ENCODE measurements around the gene DNASE1L1. TPM values are rescaled to one million over a fixed set of nuclear protein-coding genes. Genes with fewer than 3 reads are reported as not detected.

Gene DNASE1L1
- polyA plus RNA-seq, 1 donor from 2014 or later = 9.2 TPM

DNA sequence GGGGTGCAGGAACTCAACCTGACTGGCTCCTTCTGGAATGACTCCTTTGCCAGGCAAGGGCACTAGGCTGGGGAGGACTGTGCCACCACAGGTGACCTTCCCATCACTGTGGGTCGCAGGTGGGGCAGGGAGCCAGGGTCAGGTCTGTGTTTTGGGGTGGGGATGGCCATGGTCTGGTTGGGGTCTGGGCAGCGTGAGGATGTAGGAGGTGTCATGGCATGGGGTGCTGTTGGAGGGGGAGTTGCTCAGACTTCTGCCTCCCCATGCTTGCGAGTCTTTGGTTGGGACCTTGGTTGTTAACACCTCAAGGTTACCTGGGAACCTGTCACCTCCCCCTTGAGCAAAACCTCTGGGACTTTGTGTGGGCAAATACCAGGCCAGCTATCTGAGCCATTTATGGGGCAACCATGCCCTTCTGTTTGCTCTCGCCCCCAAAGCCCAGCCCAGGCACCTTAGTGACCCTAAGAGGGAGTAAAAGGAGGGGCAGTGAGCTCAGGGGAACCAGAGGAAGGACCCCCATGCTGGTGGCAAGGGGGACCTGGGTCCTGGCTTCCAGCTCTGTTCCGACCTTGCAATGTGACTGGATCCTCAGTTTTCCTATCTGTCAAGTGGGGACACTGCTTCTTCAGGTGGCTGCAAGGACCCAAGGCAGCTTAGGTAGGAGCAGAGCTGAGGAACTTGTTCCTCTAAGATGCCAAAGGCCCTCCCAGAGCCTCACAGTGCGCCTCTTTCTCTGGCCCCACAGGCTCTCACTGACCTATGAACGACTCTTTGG lies 25.5 kb upstream of the DNASE1L1 start:
- Histone ChIP-seq H3F3A (ENCODE audit: insufficient read depth, low read length, poor library complexity, severe bottlenecking) (no peaks in the 10 kb centered on the region), H3K36me3 (ENCODE audit: insufficient read depth, low read length) (no peaks in the 10 kb centered on the region), H3K79me2 (replicated peaks; ENCODE audit: insufficient read depth, low read length) (peaks cover 21% of the 10 kb centered on the region), H3K27ac (ENCODE audit: low read length) (no peak overlapping the region), H3K9me3 (ENCODE audit: low read length) (no peaks in the 10 kb centered on the region), H4K20me1 (ENCODE audit: insufficient read depth) (no peaks in the 10 kb centered on the region), H3K4me3 (ENCODE audit: low read length) (no peak overlapping the region), H3K9ac (ENCODE audit: low read length) (no peak overlapping the region), H3K27me3 (ENCODE audit: insufficient read depth, low read depth, low read length) (no peaks in the 10 kb centered on the region), H3K4me2 (ENCODE audit: low read length) (no peak overlapping the region), H2AFZ (ENCODE audit: low read depth, low read length) (no peak overlapping the region), H3K9me2 (ENCODE audit: insufficient read depth, low read length) (no peaks in the 10 kb centered on the region)
- TF ChIP-seq EP300 (conservative IDR thresholded peaks at IDR 0.05; ENCODE audit: poor library complexity, severe bottlenecking) (no peak), TAF1 (IDR thresholded peaks at IDR 0.05; ENCODE audit: low read depth) (no peak), RAD21 (conservative IDR thresholded peaks at IDR 0.05) (no peak), EZH2 (IDR thresholded peaks at IDR 0.05; ENCODE audit: borderline replicate concordance, insufficient read depth, low read length, poor library complexity, severe bottlenecking) (no peak), POLR2AphosphoS5 (IDR thresholded peaks at IDR 0.05) (no peak)
- TF ChIP-seq, protein P1, sequence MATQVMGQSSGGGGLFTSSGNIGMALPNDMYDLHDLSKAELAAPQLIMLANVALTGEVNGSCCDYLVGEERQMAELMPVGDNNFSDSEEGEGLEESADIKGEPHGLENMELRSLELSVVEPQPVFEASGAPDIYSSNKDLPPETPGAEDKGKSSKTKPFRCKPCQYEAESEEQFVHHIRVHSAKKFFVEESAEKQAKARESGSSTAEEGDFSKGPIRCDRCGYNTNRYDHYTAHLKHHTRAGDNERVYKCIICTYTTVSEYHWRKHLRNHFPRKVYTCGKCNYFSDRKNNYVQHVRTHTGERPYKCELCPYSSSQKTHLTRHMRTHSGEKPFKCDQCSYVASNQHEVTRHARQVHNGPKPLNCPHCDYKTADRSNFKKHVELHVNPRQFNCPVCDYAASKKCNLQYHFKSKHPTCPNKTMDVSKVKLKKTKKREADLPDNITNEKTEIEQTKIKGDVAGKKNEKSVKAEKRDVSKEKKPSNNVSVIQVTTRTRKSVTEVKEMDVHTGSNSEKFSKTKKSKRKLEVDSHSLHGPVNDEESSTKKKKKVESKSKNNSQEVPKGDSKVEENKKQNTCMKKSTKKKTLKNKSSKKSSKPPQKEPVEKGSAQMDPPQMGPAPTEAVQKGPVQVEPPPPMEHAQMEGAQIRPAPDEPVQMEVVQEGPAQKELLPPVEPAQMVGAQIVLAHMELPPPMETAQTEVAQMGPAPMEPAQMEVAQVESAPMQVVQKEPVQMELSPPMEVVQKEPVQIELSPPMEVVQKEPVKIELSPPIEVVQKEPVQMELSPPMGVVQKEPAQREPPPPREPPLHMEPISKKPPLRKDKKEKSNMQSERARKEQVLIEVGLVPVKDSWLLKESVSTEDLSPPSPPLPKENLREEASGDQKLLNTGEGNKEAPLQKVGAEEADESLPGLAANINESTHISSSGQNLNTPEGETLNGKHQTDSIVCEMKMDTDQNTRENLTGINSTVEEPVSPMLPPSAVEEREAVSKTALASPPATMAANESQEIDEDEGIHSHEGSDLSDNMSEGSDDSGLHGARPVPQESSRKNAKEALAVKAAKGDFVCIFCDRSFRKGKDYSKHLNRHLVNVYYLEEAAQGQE (IDR thresholded peaks at IDR 0.05; ENCODE audit: borderline replicate concordance) = no peak

DNA sequence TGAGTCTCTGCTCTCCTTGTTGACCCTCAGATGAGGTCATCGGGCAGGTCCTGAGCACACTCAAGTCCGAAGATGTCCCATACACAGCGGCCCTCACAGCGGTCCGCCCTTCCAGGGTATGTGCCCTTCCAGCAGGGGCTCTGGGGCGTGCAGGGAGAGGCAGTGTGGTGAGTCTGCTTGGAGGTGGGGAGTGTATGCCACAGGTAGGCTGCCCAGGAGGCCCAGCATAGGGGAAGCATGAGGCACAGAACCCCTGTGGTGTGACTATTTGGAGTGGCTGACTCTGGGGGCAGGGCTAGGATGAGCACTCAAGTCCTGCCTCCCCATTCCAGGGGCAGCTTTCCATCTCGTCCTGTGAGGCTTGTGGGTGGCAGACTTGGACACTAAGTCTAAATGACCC lies 24.6 kb upstream of the DNASE1L1 start:
- H3K27ac ChIP-seq (ENCODE audit: low read length) = no peak overlapping the region
- H2AFZ ChIP-seq (ENCODE audit: low read depth, low read length) = no peak overlapping the region
- H3K27me3 ChIP-seq (ENCODE audit: insufficient read depth, low read depth, low read length) = no peaks in the 10 kb centered on the region
- H3F3A ChIP-seq (ENCODE audit: insufficient read depth, low read length, poor library complexity, severe bottlenecking) = no peaks in the 10 kb centered on the region
- H4K20me1 ChIP-seq (ENCODE audit: insufficient read depth) = no peaks in the 10 kb centered on the region
- H3K9me3 ChIP-seq (ENCODE audit: low read length) = no peaks in the 10 kb centered on the region
- TF ChIP-seq EZH2 (IDR thresholded peaks at IDR 0.05; ENCODE audit: borderline replicate concordance, insufficient read depth, low read length, poor library complexity, severe bottlenecking) (no peak), SMC3 (conservative IDR thresholded peaks at IDR 0.05; ENCODE audit: poor library complexity) (no peak), EP300 (conservative IDR thresholded peaks at IDR 0.05; ENCODE audit: poor library complexity, severe bottlenecking) (no peak), RAD21 (conservative IDR thresholded peaks at IDR 0.05) (no peak), MXI1 (conservative IDR thresholded peaks at IDR 0.05; ENCODE audit: poor library complexity, severe bottlenecking) (no peak), POLR2AphosphoS5 (IDR thresholded peaks at IDR 0.05) (no peak), TAF1 (IDR thresholded peaks at IDR 0.05; ENCODE audit: low read depth) (no peak)
- TF ChIP-seq, protein P2, sequence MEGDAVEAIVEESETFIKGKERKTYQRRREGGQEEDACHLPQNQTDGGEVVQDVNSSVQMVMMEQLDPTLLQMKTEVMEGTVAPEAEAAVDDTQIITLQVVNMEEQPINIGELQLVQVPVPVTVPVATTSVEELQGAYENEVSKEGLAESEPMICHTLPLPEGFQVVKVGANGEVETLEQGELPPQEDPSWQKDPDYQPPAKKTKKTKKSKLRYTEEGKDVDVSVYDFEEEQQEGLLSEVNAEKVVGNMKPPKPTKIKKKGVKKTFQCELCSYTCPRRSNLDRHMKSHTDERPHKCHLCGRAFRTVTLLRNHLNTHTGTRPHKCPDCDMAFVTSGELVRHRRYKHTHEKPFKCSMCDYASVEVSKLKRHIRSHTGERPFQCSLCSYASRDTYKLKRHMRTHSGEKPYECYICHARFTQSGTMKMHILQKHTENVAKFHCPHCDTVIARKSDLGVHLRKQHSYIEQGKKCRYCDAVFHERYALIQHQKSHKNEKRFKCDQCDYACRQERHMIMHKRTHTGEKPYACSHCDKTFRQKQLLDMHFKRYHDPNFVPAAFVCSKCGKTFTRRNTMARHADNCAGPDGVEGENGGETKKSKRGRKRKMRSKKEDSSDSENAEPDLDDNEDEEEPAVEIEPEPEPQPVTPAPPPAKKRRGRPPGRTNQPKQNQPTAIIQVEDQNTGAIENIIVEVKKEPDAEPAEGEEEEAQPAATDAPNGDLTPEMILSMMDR (IDR thresholded peaks at IDR 0.05; ENCODE audit: poor library complexity, severe bottlenecking) = no peak
- TF ChIP-seq, protein P1 (IDR thresholded peaks at IDR 0.05; ENCODE audit: borderline replicate concordance) = no peak
- peaks cover 20% of the 10 kb centered on the region for H3K79me2 ChIP-seq (replicated peaks; ENCODE audit: insufficient read depth, low read length)
- no peak overlapping the region for H3K4me2 ChIP-seq (ENCODE audit: low read length)
- no peak overlapping the region for H3K4me3 ChIP-seq (ENCODE audit: low read length)
- H3K9ac ChIP-seq (ENCODE audit: low read length) = no peak overlapping the region
- H3K9me2 ChIP-seq (ENCODE audit: insufficient read depth, low read length) = no peaks in the 10 kb centered on the region
- no peaks in the 10 kb centered on the region for H3K36me3 ChIP-seq (ENCODE audit: insufficient read depth, low read length)

Measured in neural cell (in vitro differentiated cells).